ENCODE data around the gene SELENOO. TPM values are rescaled to one million over a fixed set of nuclear protein-coding genes. Genes with fewer than 3 reads are reported as not detected.

The SELENOO gene
- total and polyA plus RNA-seq, 2 of the 13 experiments (the other 11 are each of a cell fraction or from before 2014, with no cell fraction given): 14.4 to 19.0 TPM

GRCh38 chr22:50178471-50178864 is 22.3 kb upstream of the SELENOO start (continued):
- TF ChIP-seq GMEB1 (CRISPR knock-in tag; IDR thresholded peaks at IDR 0.05; ENCODE audit: borderline replicate concordance): no peak
- TF ChIP-seq ZNF703 (CRISPR knock-in tag; IDR thresholded peaks at IDR 0.05; ENCODE audit: borderline replicate concordance): no peak
- TF ChIP-seq CBX5 (CRISPR knock-in tag; IDR thresholded peaks at IDR 0.05; ENCODE audit: borderline replicate concordance): no peak

- WGBS (ENCODE audit: low lambda C conversion rate): 81% methylated on average over 35 of the region's 64 CpGs
- no peak overlapping the region for H3K27ac ChIP-seq (ENCODE audit: extremely low read length, insufficient read depth, low read length)
- in situ Hi-C loops (cut with HindIII; ENCODE audit: extremely low pct_ligation_motif_present, low pct_unique_long_range_greater_than_20kb): no loop called here
- H3K9ac ChIP-seq (ENCODE audit: insufficient read depth, low read depth, low read length): no peak overlapping the region
- intact Hi-C loops (cut with micrococcal nuclease; ENCODE audit: unreplicated experiment): no loop called here
- POLR2A ChIA-PET: no interaction called here
- CTCF ChIA-PET (ENCODE audit: low intra/inter-chr PET ratio, low total read pairs): no interaction called here
- BruUV-seq (replicated peaks): no TSS peak
- no peaks in the 10 kb centered on the region for H3K36me3 ChIP-seq (replicated peaks in 1 of 2; ENCODE audit: control insufficient read depth in 1 of 2, insufficient read depth in 2 of 2, low read length in 2 of 2)
- H3K9me3 ChIP-seq (ENCODE audit: low read length): no peaks in the 10 kb centered on the region
- no peak overlapping the region for H3K4me2 ChIP-seq (ENCODE audit: low read depth, low read length)
- no peak overlapping the region for H3K4me3 ChIP-seq (replicated peaks in 1 of 3; ENCODE audit: insufficient read depth in 1 of 3, low read depth in 2 of 3, low read length in 3 of 3)
- FAIRE-seq (no peak), DNase-seq (ENCODE audit: low spot score) (no peak), ATAC-seq (no peak)
- H3K27me3 ChIP-seq (ENCODE audit: control insufficient read depth in 1 of 2, insufficient read depth in 2 of 2, low read length in 2 of 2): no peaks in the 10 kb centered on the region; a peak in 1 of 5 replicates
- no peaks in the 10 kb centered on the region for H3K79me2 ChIP-seq (ENCODE audit: insufficient read depth, low read length)
- H3K4me1 ChIP-seq (ENCODE audit: insufficient read depth, low read length): peaks cover 18% of the 10 kb centered on the region
- H2AFZ ChIP-seq (ENCODE audit: low read length): no peak overlapping the region
- no peaks in the 10 kb centered on the region for H4K20me1 ChIP-seq (ENCODE audit: insufficient read depth, low read length)
- peak; percentile 29; the same call in 1 of the 2 replicates for TF ChIP-seq NR2F6 (IDR thresholded peaks at IDR 0.05)
- TF ChIP-seq NR2F6 (CRISPR knock-in tag; IDR thresholded peaks at IDR 0.05): no peak
- peak; percentile 14; the same call in 1 of the 2 replicates for TF ChIP-seq HOXA3 (CRISPR knock-in tag; IDR thresholded peaks at IDR 0.05)
- TF ChIP-seq PAX8 (CRISPR knock-in tag; IDR thresholded peaks at IDR 0.05; ENCODE audit: borderline replicate concordance): no peak
- peak; percentile 63 for TF ChIP-seq NR2C2 (CRISPR knock-in tag; IDR thresholded peaks at IDR 0.05; ENCODE audit: borderline replicate concordance)
- peak; percentile 34; the same call in 1 of the 2 replicates for TF ChIP-seq HNF4A (CRISPR knock-in tag; IDR thresholded peaks at IDR 0.05)
- TF ChIP-seq MAZ (IDR thresholded peaks at IDR 0.05; ENCODE audit: borderline replicate concordance, low read depth, low read length): no peak
- TF ChIP-seq MAZ (CRISPR knock-in tag; IDR thresholded peaks at IDR 0.05; ENCODE audit: low read depth): no peak
Observed at GRCh38 chr22:50178871-50179869, 21.6 kb upstream of the SELENOO start.

All from HepG2 (cell line).